Aorta (tissue), 5 donors: ENCODE data around the gene HECTD4. TPM values are rescaled to one million over a fixed set of nuclear protein-coding genes. Genes with fewer than 3 reads are reported as not detected.

ENCODE experiments used
- ATAC-seq: fragments of 200-7000 bp; cut with Tn5 transposase; one replicate; pipeline ENCODE4 v1.9.1; 2022; ENCODE audit warnings: moderate library complexity; ENCODE audit not compliant: low FRiP score
- DNase-seq, 2 donors: peaks; one replicate each; pipeline ENCODE4 v3.0.0-alpha.2; 2020
- H3K27ac ChIP-seq, 2 donors: one replicate each; pipeline ENCODE4 v1.5.1; 2013; ENCODE audit warnings: low read length in 2 of 2, mild to moderate bottlenecking in 2 of 2, moderate library complexity in 2 of 2, control low read depth in 1 of 2, inconsistent platforms in 1 of 2, low read depth in 1 of 2
- H3K27me3 ChIP-seq, 2 donors: one replicate each; pipeline ENCODE4 v1.6.1; 2013; ENCODE audit warnings: control low read depth in 1 of 2, low read length in 1 of 2, mild to moderate bottlenecking in 1 of 2, moderate library complexity in 1 of 2; ENCODE audit not compliant: insufficient read depth in 2 of 2, control insufficient read depth in 1 of 2
- H3K36me3 ChIP-seq, 2 donors: one replicate each; pipeline ENCODE4 v1.6.1; 2013; ENCODE audit warnings: control low read depth in 1 of 2, low read length in 1 of 2, mild to moderate bottlenecking in 1 of 2; ENCODE audit not compliant: insufficient read depth in 2 of 2, control insufficient read depth in 1 of 2
- H3K4me1 ChIP-seq, 2 donors: one replicate each; pipeline ENCODE4 v1.6.1; 2013; ENCODE audit warnings: low read length in 2 of 2, control low read depth in 1 of 2, mild to moderate bottlenecking in 1 of 2, moderate library complexity in 1 of 2; ENCODE audit not compliant: insufficient read depth in 2 of 2, control insufficient read depth in 1 of 2
- H3K4me3 ChIP-seq, 2 donors: one replicate each; pipeline ENCODE4 v1.5.1; 2013; ENCODE audit warnings: low read length in 2 of 2, control low read depth in 1 of 2, mild to moderate bottlenecking in 1 of 2
- H3K9me3 ChIP-seq: one replicate; pipeline ENCODE4 v1.6.1; 2013; ENCODE audit warnings: mild to moderate bottlenecking, low read length; ENCODE audit not compliant: control insufficient read depth
- WGBS, 2 donors: extraction: QIAGEN DNeasy Blood & Tissue Kit; methylation state at CpG; one replicate each; pipeline ENCODE4 v1.1.7; 2013; 5-methylcytosine and 5-hydroxymethylcytosine counted together
- intact Hi-C, 2 donors: fragments of 100-400 bp; cut with DNase I; formaldehyde crosslinking; loops; one replicate each; pipeline versions ENCODE4 v1.14.2 to v1.15.0; 2022
- polyA plus RNA-seq, 2 donors: library from polyadenylated mRNA; stranded (reverse); fragments of 200-250 nt; gene quantifications; one replicate each; pipeline ENCODE4 v1.2.3, GENCODE V29; 2013
- total RNA-seq, 2 donors: library from RNA; stranded (reverse); fragmentation: NEBNext Ultra II Directional; extraction: Animal tissue kit (Norgen Biotek cat#: 25700); gene quantifications; one replicate each; pipeline ENCODE4 v1.2.1, GENCODE V29; 2021
- donor health status: healthy with polysubstance abuse.
- donor health status: Bipolar disorder and iron deficiency.
- donor health status: DM: no; HTN: no; CAD: no.
- donor health status: DM: no; HTN: no; CAD: no.
- donor health status: DM: yes; HTN: yes; CAD: no.

The HECTD4 gene
- total and polyA plus RNA-seq, 4 donors = 16.0 to 78.5 (median 44.5) TPM

DNA sequence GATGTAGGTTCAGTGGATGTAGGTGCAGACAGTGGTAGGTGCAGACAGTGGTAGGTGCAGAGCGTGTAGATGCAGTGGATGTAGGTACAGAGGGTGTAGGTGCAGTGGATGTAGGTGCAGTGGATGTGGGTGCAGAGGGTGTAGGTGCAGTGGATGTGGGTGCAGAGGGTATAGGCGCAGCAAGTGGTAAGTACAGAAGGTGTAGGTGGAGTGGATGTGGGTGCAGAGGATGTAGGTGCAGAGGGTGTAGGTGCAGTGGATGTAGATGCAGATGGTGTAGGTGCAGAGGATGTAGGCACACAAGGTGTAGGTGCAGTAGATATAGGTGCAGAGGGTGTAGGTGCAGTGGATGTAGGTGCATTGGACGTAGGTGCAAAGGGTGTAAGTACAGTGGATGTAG is 86.0 kb downstream of the HECTD4 start:
- DNase-seq (no peak), ATAC-seq (no peak)
- no peaks in the 10 kb centered on the region for H3K27me3 ChIP-seq
- H3K27ac ChIP-seq = no peak overlapping the region
- WGBS, 2 donors = 95 to 96% methylated on average over 3 of the region's 3 CpGs
- intact Hi-C loops = no loop called here
- H3K9me3 ChIP-seq = no peaks in the 10 kb centered on the region
- H3K36me3 ChIP-seq = peaks cover 0 to 9% of the 10 kb centered on the region in 2 donors
- no peaks in the 10 kb centered on the region for H3K4me1 ChIP-seq
- H3K4me3 ChIP-seq = no peak overlapping the region

GRCh38 chr12:112294793-112295192 is 87.4 kb downstream of the HECTD4 start:
- DNase-seq (no peak), ATAC-seq (no peak)
- intact Hi-C loops = no loop called here
- 90 to 92% methylated on average over 9 of the region's 9 CpGs for WGBS, 2 donors
- H3K36me3 ChIP-seq = peaks cover 0 to 9% of the 10 kb centered on the region in 2 donors
- no peaks in the 10 kb centered on the region for H3K9me3 ChIP-seq
- no peak overlapping the region for H3K4me3 ChIP-seq
- no peak overlapping the region for H3K27ac ChIP-seq
- H3K4me1 ChIP-seq = no peaks in the 10 kb centered on the region
- no peaks in the 10 kb centered on the region for H3K27me3 ChIP-seq

- Histone ChIP-seq H3K4me1 (no peaks in the 10 kb centered on the region), H3K9me3 (peaks cover 4% of the 10 kb centered on the region), H3K36me3 (peaks cover 0 to 7% of the 10 kb centered on the region in 2 donors), H3K27me3 (no peaks in the 10 kb centered on the region), H3K27ac (no peak overlapping the region), H3K4me3 (no peak overlapping the region)
- WGBS, 2 donors = 95 to 99% methylated on average over 1 of the region's 1 CpG
- ATAC-seq (no peak), DNase-seq (no peak)
- intact Hi-C loops = no loop called here
Observed at GRCh38 chr12:112288638-112289037, 93.6 kb downstream of the HECTD4 start.

DNA sequence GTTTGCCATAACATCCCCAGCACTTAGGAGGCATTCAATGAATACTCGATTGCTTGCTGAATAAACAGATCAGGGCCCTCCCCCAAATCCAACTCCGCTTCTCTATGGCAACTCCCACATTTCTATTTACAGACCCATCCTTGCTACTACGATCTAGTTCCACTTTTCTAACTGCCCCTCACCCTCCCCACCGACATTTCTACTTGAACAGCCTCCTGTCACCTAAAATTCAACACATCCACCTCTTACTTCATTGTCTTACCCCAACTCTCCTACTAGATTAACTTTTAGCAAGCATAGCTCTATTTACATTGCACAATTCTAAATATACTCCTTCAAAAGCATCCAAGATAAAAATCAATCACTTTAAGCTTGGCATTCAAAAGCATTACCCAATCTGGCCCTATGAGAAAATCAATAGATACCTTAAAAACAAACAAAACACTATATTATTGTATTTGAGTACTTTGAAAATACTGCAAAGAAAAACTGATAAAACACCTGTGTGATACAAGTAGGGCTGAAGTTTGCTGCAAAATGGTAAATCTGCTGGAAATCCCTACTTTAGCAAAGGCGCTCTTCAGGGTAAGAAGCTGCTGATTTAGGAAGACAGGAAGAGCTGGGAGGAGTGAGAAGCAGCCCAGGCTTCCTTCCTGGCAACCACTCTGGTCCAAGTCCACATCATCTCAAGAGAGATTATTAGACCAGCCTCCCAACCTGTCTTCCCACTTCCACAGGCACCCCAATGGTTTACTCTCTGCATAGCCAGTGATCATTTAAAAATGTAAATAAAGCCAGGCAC is 96.4 kb downstream of the HECTD4 start:
- ATAC-seq (no peak), DNase-seq (no peak)
- no peak overlapping the region for H3K27ac ChIP-seq
- H3K27me3 ChIP-seq = no peaks in the 10 kb centered on the region
- WGBS, 2 donors = 91% methylated on average over 5 of the region's 5 CpGs
- intact Hi-C loops = no loop called here
- peaks cover 0 to 5% of the 10 kb centered on the region in 2 donors for H3K36me3 ChIP-seq
- H3K4me1 ChIP-seq = no peaks in the 10 kb centered on the region
- H3K9me3 ChIP-seq = peaks cover 4% of the 10 kb centered on the region
- H3K4me3 ChIP-seq = no peak overlapping the region

DNA sequence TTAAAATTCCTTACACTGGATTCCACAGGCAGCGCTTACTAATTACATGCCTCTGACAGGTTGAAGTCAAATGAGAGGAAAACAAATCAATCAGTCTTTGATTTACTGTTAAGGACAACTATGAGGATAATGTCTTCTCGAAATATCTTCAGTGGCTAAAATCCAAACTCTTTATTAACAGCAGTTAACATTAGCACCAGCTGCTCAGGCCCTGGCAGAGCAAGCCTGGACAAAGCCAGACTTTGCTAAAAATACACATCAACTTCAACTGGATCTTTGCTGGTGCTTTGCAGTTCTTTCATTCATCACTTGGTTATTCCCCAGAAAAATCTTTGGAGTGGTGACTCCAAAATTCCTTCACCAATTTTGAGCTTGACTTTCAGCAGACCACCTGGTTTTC is 98.7 kb downstream of the HECTD4 start:
- H3K4me3 ChIP-seq = no peak overlapping the region
- H3K27me3 ChIP-seq = no peaks in the 10 kb centered on the region
- intact Hi-C loops = no loop called here
- WGBS, 2 donors = 49 to 50% methylated on average over 2 of the region's 2 CpGs
- H3K27ac ChIP-seq = no peak overlapping the region
- H3K9me3 ChIP-seq = peaks cover 2% of the 10 kb centered on the region
- no peaks in the 10 kb centered on the region for H3K4me1 ChIP-seq
- peaks cover 0 to 4% of the 10 kb centered on the region in 2 donors for H3K36me3 ChIP-seq
- DNase-seq (no peak), ATAC-seq (no peak)

DNA sequence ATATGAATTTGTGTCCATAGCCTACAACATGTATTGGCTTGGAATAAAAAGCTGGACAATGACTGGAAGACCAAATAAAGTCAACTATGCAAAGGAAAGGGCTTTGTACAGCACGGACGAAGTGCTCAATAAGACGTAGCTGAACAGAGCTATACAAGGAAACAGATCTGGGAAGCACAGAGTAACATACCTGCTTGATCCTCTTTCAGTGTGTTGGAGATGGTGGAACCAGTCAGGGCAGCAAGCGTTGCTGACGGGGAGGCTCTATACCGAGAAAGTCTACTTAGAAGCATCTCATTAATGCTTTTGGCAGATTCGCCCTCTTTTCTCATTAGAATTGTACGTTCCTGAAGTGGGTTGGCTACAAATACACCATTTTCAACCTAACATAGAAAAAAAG is 99.3 kb downstream of the HECTD4 start:
- Histone ChIP-seq H3K4me1 (no peaks in the 10 kb centered on the region), H3K9me3 (no peaks in the 10 kb centered on the region), H3K36me3 (peaks cover 0 to 2% of the 10 kb centered on the region in 2 donors), H3K27me3 (no peaks in the 10 kb centered on the region), H3K4me3 (no peak overlapping the region), H3K27ac (no peak overlapping the region)
- DNase-seq = no peak
- ATAC-seq = no peak
- WGBS, 2 donors = 93 to 94% methylated on average over 8 of the region's 8 CpGs
- intact Hi-C loops = no loop called here

DNA sequence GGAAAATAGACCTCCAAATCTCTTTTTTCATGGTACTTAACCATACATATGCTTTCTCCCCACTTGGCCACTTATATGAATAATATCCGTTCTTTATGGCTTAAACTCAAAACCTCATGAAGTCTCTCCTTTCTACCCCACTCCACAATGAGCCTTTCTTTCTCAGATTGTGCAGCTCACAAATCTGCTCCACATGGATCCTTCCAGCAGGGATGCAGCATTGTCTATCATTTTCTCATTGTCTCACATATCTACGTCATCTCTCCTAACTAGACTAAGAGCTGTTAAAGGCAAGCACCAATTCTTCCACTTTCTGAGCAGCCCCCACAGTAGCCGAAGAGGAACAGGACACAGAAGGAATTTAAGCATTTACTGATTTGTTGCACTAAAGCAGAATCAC is 106.4 kb downstream of the HECTD4 start:
- no peaks in the 10 kb centered on the region for H3K4me1 ChIP-seq
- intact Hi-C loops = loop anchor here in 1 of 2 donors (10.0 kb wide), 1 partner anchor 109 kb away; the partner anchor contains the start of gene HECTD4
- H3K27me3 ChIP-seq = no peaks in the 10 kb centered on the region
- no peak for ATAC-seq
- WGBS, 2 donors = 96 to 97% methylated on average over 3 of the region's 3 CpGs
- H3K36me3 ChIP-seq = peaks cover 0 to 8% of the 10 kb centered on the region in 2 donors
- H3K9me3 ChIP-seq = no peaks in the 10 kb centered on the region
- H3K4me3 ChIP-seq = no peak overlapping the region
- H3K27ac ChIP-seq = no peak overlapping the region
- DNase-seq = no peak

GRCh38 chr12:112275207-112275606 is 107.0 kb downstream of the HECTD4 start:
- no peaks in the 10 kb centered on the region for H3K4me1 ChIP-seq
- ATAC-seq (no peak), DNase-seq (no peak)
- intact Hi-C loops = loop anchor here in 1 of 2 donors (10.0 kb wide), 1 partner anchor 110 kb away; the partner anchor contains the start of gene HECTD4
- H3K9me3 ChIP-seq = no peaks in the 10 kb centered on the region
- no peaks in the 10 kb centered on the region for H3K27me3 ChIP-seq
- no peak overlapping the region for H3K27ac ChIP-seq
- no peak overlapping the region for H3K4me3 ChIP-seq
- peaks cover under 1 to 8% of the 10 kb centered on the region in 2 donors for H3K36me3 ChIP-seq
- WGBS, 2 donors = 94 to 98% methylated on average over 2 of the region's 2 CpGs

DNA sequence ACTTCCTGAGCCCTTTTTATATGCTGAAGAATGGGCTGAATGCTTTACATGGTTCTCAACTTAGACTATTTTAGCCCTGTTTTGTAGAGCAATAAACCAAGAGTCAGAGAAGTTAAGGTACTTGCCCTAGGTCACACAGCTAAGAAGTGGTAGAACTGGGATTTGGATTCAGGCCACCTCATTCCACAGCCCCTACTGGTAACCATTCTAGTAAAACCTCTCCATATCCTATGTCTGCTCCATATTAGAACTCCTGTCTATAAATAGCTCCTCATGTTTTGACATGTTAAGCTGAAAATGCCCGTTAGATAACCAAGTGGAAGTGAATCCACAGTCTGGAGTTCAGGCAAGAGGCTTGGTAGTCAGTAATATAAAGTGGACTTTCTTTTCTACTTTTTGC is 111.6 kb downstream of the HECTD4 start:
- DNase-seq = no peak

More for the DNA sequence above, 111.6 kb downstream of the HECTD4 start:
- ATAC-seq = peak; percentile 52
- Histone ChIP-seq H3K4me1 (no peaks in the 10 kb centered on the region), H3K36me3 (peaks cover 3 to 14% of the 10 kb centered on the region in 2 donors), H3K27me3 (no peaks in the 10 kb centered on the region), H3K9me3 (no peaks in the 10 kb centered on the region), H3K4me3 (no peak overlapping the region), H3K27ac (no peak overlapping the region)
- WGBS, 2 donors = 31 to 50% methylated on average over 1 of the region's 1 CpG
- intact Hi-C loops = loop anchor here in 1 of 2 donors (10.0 kb wide), 1 partner anchor 114 kb away; the partner anchor contains the start of gene HECTD4
